Measurements from ENCODE around the gene TCEAL4. TPM values are rescaled to one million over a fixed set of nuclear protein-coding genes. Genes with fewer than 3 reads are reported as not detected.

TCEAL4 gene
- total and polyA plus RNA-seq, 2 of the 13 experiments (the other 11 are each of a cell fraction or from before 2014, with no cell fraction given): 12.6 to 31.0 TPM

DNA sequence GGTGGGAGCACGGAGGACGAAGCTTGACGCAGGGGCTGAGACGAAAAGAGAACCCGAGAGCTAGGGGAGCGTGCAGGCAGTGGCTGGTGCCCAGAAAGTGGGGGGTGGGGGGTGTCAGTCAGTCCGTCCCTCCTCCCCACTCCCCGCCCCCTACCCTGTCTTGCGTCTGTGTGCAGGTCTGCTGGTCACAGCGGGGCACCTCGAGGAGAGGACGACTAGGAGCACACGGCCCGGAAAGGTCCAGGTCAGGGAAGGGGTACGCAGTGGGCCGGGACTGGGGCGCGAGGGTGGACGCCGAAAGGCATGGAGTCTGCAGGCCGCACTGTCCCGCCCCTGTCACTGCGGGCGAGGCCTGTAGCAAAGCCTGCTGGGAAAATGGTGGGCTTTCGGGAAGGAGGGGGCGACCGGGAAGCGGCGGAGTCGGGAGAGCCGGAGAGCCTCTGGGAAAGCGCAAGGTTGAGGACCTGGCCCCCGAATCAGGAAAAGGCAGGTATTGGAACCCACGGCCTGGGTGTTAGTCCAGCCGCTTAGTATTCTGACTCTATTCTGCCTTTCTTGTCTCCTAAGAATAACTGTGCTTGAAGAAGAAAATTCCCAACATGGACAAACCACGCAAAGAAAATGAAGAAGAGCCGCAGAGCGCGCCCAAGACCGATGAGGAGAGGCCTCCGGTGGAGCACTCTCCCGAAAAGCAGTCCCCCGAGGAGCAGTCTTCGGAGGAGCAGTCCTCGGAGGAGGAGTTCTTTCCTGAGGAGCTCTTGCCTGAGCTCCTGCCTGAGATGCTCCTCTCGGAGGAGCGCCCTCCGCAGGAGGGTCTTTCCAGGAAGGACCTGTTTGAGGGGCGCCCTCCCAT is 44.2 kb downstream of the TCEAL4 start (continued):
- TF ChIP-seq TBX3 (IDR thresholded peaks at IDR 0.05; ENCODE audit: borderline replicate concordance) (no peak), ZMYM4 (CRISPR knock-in tag; IDR thresholded peaks at IDR 0.05) (0 out of 2 replicates have a peak, but pooled peaks have one; percentile 13), ZNF879 (CRISPR knock-in tag; IDR thresholded peaks at IDR 0.05) (no peak), BHLHE40 (IDR thresholded peaks at IDR 0.05; ENCODE audit: low read length) (no peak), PPARG (CRISPR knock-in tag; conservative IDR thresholded peaks at IDR 0.05) (no peak), ZNF33B (CRISPR knock-in tag; IDR thresholded peaks at IDR 0.05) (peak; percentile 33; the same call in 1 of the 2 replicates), ZKSCAN8 (CRISPR knock-in tag; IDR thresholded peaks at IDR 0.05; ENCODE audit: borderline replicate concordance) (no peak), REXO4 (CRISPR knock-in tag; IDR thresholded peaks at IDR 0.05; ENCODE audit: borderline replicate concordance) (no peak), ARNTL (CRISPR knock-in tag; IDR thresholded peaks at IDR 0.05) (no peak), FOXC1 (CRISPR knock-in tag; IDR thresholded peaks at IDR 0.05; ENCODE audit: borderline replicate concordance) (no peak), SATB2 (CRISPR knock-in tag; IDR thresholded peaks at IDR 0.05) (no peak), HNF4A (CRISPR knock-in tag; IDR thresholded peaks at IDR 0.05) (no peak), ZNF235 (CRISPR knock-in tag; IDR thresholded peaks at IDR 0.05; ENCODE audit: borderline replicate concordance) (no peak), ZZZ3 (CRISPR knock-in tag; IDR thresholded peaks at IDR 0.05; ENCODE audit: borderline replicate concordance) (no peak), ZBTB8A (CRISPR knock-in tag; IDR thresholded peaks at IDR 0.05; ENCODE audit: borderline replicate concordance, low read depth) (no peak)
- TF ChIP-seq, protein P1, sequence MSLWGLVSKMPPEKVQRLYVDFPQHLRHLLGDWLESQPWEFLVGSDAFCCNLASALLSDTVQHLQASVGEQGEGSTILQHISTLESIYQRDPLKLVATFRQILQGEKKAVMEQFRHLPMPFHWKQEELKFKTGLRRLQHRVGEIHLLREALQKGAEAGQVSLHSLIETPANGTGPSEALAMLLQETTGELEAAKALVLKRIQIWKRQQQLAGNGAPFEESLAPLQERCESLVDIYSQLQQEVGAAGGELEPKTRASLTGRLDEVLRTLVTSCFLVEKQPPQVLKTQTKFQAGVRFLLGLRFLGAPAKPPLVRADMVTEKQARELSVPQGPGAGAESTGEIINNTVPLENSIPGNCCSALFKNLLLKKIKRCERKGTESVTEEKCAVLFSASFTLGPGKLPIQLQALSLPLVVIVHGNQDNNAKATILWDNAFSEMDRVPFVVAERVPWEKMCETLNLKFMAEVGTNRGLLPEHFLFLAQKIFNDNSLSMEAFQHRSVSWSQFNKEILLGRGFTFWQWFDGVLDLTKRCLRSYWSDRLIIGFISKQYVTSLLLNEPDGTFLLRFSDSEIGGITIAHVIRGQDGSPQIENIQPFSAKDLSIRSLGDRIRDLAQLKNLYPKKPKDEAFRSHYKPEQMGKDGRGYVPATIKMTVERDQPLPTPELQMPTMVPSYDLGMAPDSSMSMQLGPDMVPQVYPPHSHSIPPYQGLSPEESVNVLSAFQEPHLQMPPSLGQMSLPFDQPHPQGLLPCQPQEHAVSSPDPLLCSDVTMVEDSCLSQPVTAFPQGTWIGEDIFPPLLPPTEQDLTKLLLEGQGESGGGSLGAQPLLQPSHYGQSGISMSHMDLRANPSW (CRISPR knock-in tag; IDR thresholded peaks at IDR 0.05; ENCODE audit: borderline replicate concordance): no peak
- TF ChIP-seq, protein P2, sequence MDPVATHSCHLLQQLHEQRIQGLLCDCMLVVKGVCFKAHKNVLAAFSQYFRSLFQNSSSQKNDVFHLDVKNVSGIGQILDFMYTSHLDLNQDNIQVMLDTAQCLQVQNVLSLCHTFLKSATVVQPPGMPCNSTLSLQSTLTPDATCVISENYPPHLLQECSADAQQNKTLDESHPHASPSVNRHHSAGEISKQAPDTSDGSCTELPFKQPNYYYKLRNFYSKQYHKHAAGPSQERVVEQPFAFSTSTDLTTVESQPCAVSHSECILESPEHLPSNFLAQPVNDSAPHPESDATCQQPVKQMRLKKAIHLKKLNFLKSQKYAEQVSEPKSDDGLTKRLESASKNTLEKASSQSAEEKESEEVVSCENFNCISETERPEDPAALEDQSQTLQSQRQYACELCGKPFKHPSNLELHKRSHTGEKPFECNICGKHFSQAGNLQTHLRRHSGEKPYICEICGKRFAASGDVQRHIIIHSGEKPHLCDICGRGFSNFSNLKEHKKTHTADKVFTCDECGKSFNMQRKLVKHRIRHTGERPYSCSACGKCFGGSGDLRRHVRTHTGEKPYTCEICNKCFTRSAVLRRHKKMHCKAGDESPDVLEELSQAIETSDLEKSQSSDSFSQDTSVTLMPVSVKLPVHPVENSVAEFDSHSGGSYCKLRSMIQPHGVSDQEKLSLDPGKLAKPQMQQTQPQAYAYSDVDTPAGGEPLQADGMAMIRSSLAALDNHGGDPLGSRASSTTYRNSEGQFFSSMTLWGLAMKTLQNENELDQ (CRISPR knock-in tag; IDR thresholded peaks at IDR 0.05; ENCODE audit: borderline replicate concordance): no peak
- TF ChIP-seq, protein P3, sequence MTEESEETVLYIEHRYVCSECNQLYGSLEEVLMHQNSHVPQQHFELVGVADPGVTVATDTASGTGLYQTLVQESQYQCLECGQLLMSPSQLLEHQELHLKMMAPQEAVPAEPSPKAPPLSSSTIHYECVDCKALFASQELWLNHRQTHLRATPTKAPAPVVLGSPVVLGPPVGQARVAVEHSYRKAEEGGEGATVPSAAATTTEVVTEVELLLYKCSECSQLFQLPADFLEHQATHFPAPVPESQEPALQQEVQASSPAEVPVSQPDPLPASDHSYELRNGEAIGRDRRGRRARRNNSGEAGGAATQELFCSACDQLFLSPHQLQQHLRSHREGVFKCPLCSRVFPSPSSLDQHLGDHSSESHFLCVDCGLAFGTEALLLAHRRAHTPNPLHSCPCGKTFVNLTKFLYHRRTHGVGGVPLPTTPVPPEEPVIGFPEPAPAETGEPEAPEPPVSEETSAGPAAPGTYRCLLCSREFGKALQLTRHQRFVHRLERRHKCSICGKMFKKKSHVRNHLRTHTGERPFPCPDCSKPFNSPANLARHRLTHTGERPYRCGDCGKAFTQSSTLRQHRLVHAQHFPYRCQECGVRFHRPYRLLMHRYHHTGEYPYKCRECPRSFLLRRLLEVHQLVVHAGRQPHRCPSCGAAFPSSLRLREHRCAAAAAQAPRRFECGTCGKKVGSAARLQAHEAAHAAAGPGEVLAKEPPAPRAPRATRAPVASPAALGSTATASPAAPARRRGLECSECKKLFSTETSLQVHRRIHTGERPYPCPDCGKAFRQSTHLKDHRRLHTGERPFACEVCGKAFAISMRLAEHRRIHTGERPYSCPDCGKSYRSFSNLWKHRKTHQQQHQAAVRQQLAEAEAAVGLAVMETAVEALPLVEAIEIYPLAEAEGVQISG (CRISPR knock-in tag; IDR thresholded peaks at IDR 0.05): peak; percentile 50
- TF ChIP-seq, protein P4, sequence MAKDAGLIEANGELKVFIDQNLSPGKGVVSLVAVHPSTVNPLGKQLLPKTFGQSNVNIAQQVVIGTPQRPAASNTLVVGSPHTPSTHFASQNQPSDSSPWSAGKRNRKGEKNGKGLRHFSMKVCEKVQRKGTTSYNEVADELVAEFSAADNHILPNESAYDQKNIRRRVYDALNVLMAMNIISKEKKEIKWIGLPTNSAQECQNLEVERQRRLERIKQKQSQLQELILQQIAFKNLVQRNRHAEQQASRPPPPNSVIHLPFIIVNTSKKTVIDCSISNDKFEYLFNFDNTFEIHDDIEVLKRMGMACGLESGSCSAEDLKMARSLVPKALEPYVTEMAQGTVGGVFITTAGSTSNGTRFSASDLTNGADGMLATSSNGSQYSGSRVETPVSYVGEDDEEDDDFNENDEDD (CRISPR knock-in tag; IDR thresholded peaks at IDR 0.05; ENCODE audit: borderline replicate concordance): peak; percentile 55; the same call in 1 of the 2 replicates

Data from HepG2 (cell line).